Keratinocyte (primary cell): ENCODE measurements around the gene NOLC1. TPM values are rescaled to one million over a fixed set of nuclear protein-coding genes. Genes with fewer than 3 reads are reported as not detected.

Experiments
- DNase-seq: peaks from one replicate; pipeline ENCODE4 v3.0.0-alpha.2; 2011; ENCODE audit warnings: low read depth, missing footprints, low spot score
- FAIRE-seq: peaks from 2 replicates; lab custom pipeline; 2011; peaks lifted over from hg19 to GRCh38; lab: Jason Lieb, UNC
- H2AFZ ChIP-seq: 2 replicates; pipeline ENCODE4 v1.6.0; 2012; ENCODE audit warnings: low read length, control low read depth, inconsistent platforms; ENCODE audit not compliant: control insufficient read depth
- H3K27ac ChIP-seq: 2 replicates; pipeline ENCODE4 v1.5.1; 2011; ENCODE audit warnings: low read length; ENCODE audit not compliant: control insufficient read depth, insufficient read depth
- H3K27me3 ChIP-seq: 3 replicates; pipeline ENCODE4 v1.6.0; 2011; ENCODE audit warnings: low read length; ENCODE audit not compliant: control insufficient read depth, insufficient read depth; ENCODE audit errors: extremely low read depth
- H3K36me3 ChIP-seq, 2 experiments: 2 replicates in 1 of 2; 3 replicates in 1 of 2; pipeline ENCODE4 v1.5.1; 2011; ENCODE audit warnings: low read length in 2 of 2, mild to moderate bottlenecking in 1 of 2; ENCODE audit not compliant: control insufficient read depth in 2 of 2, insufficient read depth in 2 of 2; ENCODE audit errors: extremely low read depth in 1 of 2
- H3K4me1 ChIP-seq: 3 replicates; pipeline ENCODE4 v1.5.1; 2011; ENCODE audit warnings: low read length; ENCODE audit not compliant: control insufficient read depth, insufficient read depth; ENCODE audit errors: extremely low read depth
- H3K4me2 ChIP-seq: 3 replicates; pipeline ENCODE4 v1.6.0; 2011; ENCODE audit warnings: low read depth, low read length; ENCODE audit not compliant: control insufficient read depth, insufficient read depth; ENCODE audit errors: extremely low read depth
- H3K4me3 ChIP-seq, 3 experiments: fragments of 200-600 bp in 1 of 3; sonication (generic) in 1 of 3; 2 replicates in 2 of 3; 3 replicates in 1 of 3; pipeline ENCODE4 v1.5.1; 2011 to 2016; ENCODE audit warnings: low read length in 3 of 3, mild to moderate bottlenecking in 3 of 3, control low read depth in 2 of 3, inconsistent platforms in 1 of 3, low read depth in 1 of 3, mixed read lengths in 1 of 3, mixed run types in 1 of 3, moderate library complexity in 1 of 3; ENCODE audit not compliant: control insufficient read depth in 2 of 3, insufficient read depth in 2 of 3; ENCODE audit errors: extremely low read depth in 1 of 3
- H3K79me2 ChIP-seq: 2 replicates; pipeline ENCODE4 v1.6.0; 2012; ENCODE audit warnings: low read length; ENCODE audit not compliant: control insufficient read depth, insufficient read depth
- H3K9ac ChIP-seq: 3 replicates; pipeline ENCODE4 v1.6.0; 2011; ENCODE audit warnings: low read length; ENCODE audit not compliant: control insufficient read depth, insufficient read depth; ENCODE audit errors: extremely low read depth
- H3K9me1 ChIP-seq: 3 replicates; pipeline ENCODE4 v1.6.0; 2011; ENCODE audit warnings: low read length; ENCODE audit not compliant: control insufficient read depth, insufficient read depth; ENCODE audit errors: extremely low read depth
- H3K9me3 ChIP-seq: 2 replicates; pipeline ENCODE4 v1.5.1; 2012; ENCODE audit warnings: low read depth, low read length; ENCODE audit not compliant: control insufficient read depth
- H4K20me1 ChIP-seq: 3 replicates; pipeline ENCODE4 v1.6.0; 2011; ENCODE audit warnings: low read length; ENCODE audit not compliant: control insufficient read depth, insufficient read depth; ENCODE audit errors: extremely low read depth
- CTCF ChIP-seq, 3 experiments: IDR thresholded peaks in 1 of 3; conservative IDR thresholded peaks in 1 of 3; optimal IDR thresholded peaks in 1 of 3; 2 replicates in 2 of 3; 3 replicates in 1 of 3; pipeline versions ENCODE3 to v1.5.1; 2011; ENCODE audit warnings: low read length in 3 of 3, mild to moderate bottlenecking in 3 of 3, moderate library complexity in 2 of 3, control low read depth in 1 of 3, inconsistent platforms in 1 of 3; ENCODE audit not compliant: insufficient read depth in 2 of 3; ENCODE audit errors: extremely low read depth in 1 of 3
- EZH2 ChIP-seq: IDR thresholded peaks from one replicate; pipeline ENCODE4 v1.6.1; 2012; ENCODE audit warnings: inconsistent platforms, mild to moderate bottlenecking, low read length, moderate library complexity
- dilution Hi-C: fragments of 300-500 bp; cut with MboI; formaldehyde crosslinking; loops from one replicate; pipeline ENCODE4 v1.7.0; 2020; ENCODE audit warnings: low sequenced_read_pairs; ENCODE audit not compliant: extremely low pct_ligation_motif_present
- polyA plus RNA-seq, 5 experiments: library from polyadenylated mRNA; depleted of rRNA in 3 of 5; stranded (reverse) in 3 of 5; stranded (forward) in 1 of 5; unstranded in 1 of 5; fragments of >200 nt; gene quantifications; 1 replicate in 1 of 5; 2 replicates in 3 of 5; 3 replicates in 1 of 5; pipeline versions ENCODE4 v1.2.1 to v1.2.3, GENCODE V29; 2011 to 2012; ENCODE audit warnings: missing spikeins in 2 of 5, low read depth in 1 of 5, low replicate concordance in 1 of 5

Gene NOLC1
- polyA plus RNA-seq, 1 donor (not counting 4 experiments of a cell fraction or from before 2014, with no cell fraction given), result 126 TPM

GRCh38 chr10:102196893-102197292, 44.7 kb downstream of the NOLC1 start:
- TF ChIP-seq CTCF (optimal IDR thresholded peaks at IDR 0.05 in 1 of 3, IDR thresholded peaks at IDR 0.05 in 1 of 3, conservative IDR thresholded peaks at IDR 0.05 in 1 of 3; ENCODE audit: extremely low read depth in 1 of 3, insufficient read depth in 2 of 3, low read length in 3 of 3) (no peak), EZH2 (no peak)
- Histone ChIP-seq H3K9me1 (no peaks in the 10 kb centered on the region), H3K27ac (no peak overlapping the region), H4K20me1 (no peaks in the 10 kb centered on the region), H3K4me3 (no peak overlapping the region), H3K79me2 (no peaks in the 10 kb centered on the region), H3K27me3 (peaks cover 3% of the 10 kb centered on the region), H3K4me2 (no peak overlapping the region), H2AFZ (no peak overlapping the region), H3K9me3 (no peaks in the 10 kb centered on the region), H3K4me1 (no peaks in the 10 kb centered on the region), H3K9ac (no peak overlapping the region), H3K36me3 (no peaks in the 10 kb centered on the region)
- FAIRE-seq (no peak), DNase-seq (no peak)
- dilution Hi-C loops, result no loop called here

- no peak overlapping the region for H3K4me3 ChIP-seq
- H3K9me3 ChIP-seq, result no peaks in the 10 kb centered on the region
- TF ChIP-seq CTCF (optimal IDR thresholded peaks at IDR 0.05 in 1 of 3, IDR thresholded peaks at IDR 0.05 in 1 of 3, conservative IDR thresholded peaks at IDR 0.05 in 1 of 3; ENCODE audit: extremely low read depth in 1 of 3, insufficient read depth in 2 of 3, low read length in 3 of 3) (no peak), EZH2 (no peak)
- no peaks in the 10 kb centered on the region for H3K4me1 ChIP-seq
- H3K4me2 ChIP-seq, result no peak overlapping the region
- FAIRE-seq, result no peak
- H2AFZ ChIP-seq, result no peak overlapping the region
- H4K20me1 ChIP-seq, result no peaks in the 10 kb centered on the region
- H3K27me3 ChIP-seq, result peaks cover 3% of the 10 kb centered on the region
- H3K79me2 ChIP-seq, result no peaks in the 10 kb centered on the region
- dilution Hi-C loops, result no loop called here
- DNase-seq, result no peak
- no peaks in the 10 kb centered on the region for H3K9me1 ChIP-seq
- no peaks in the 10 kb centered on the region for H3K36me3 ChIP-seq
- no peak overlapping the region for H3K27ac ChIP-seq
- H3K9ac ChIP-seq, result no peak overlapping the region
These were observed 45.8 kb downstream of the NOLC1 start for GRCh38 chr10:102198027-102198426.
